GM10248 (cell line): ENCODE results near the gene PLEKHA5.

ENCODE experiments used
- CTCF ChIA-PET: fragments of 300-600 bp; sonication (Branson Sonifier 250); formaldehyde crosslinking; extraction: SDS; loops from one replicate; lab custom pipeline; 2021; ENCODE audit warnings: antibody characterized with exemption; lab: Yijun Ruan, JAX
- POLR2A ChIA-PET: fragments of 350-650 bp; sonication (Branson Sonifier 250); formaldehyde crosslinking; extraction: SDS; loops from one replicate; lab custom pipeline; 2020; ENCODE audit warnings: antibody characterized with exemption; lab: Yijun Ruan, JAX
- DNase-seq: peaks from one replicate; pipeline ENCODE4 v3.0.0; 2012; ENCODE audit errors: extremely low spot score
- TF ChIP-seq, protein P1 (sequence below): IDR thresholded peaks from 2 replicates; pipeline ENCODE4 v1.5.1; 2012; ENCODE audit warnings: mild to moderate bottlenecking, low read depth; ENCODE audit errors: extremely low read depth, missing control alignments, control extremely low read depth

Gene PLEKHA5

DNA sequence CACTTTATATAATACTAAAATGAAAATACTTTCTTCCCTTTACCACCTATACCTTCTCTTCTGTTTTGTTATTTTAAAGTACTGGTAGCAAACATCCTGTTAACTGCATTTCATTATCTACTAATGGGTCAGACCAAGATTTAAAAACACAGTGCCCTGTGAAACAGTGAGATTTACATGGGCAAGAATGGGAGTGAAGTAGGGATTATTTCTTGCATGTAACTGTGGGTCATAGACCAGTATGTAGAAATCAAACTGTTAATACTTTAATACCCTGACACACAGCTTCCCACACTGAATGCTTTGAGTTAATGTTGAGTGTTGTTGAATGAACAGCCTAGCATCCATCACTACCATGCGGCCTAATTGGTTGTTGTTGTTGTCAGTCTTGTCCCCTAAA is 61.6 kb downstream of the PLEKHA5 start:
- ChIA-PET POLR2A (no interaction called here), CTCF (interaction anchor here (0.9 to 2.3 kb wide), 3 partner anchors 9 to 1051 kb away, joined by 4 to 5 read pairs (median 5); no protein-coding TSS in a partner anchor)
- TF ChIP-seq, protein P1, sequence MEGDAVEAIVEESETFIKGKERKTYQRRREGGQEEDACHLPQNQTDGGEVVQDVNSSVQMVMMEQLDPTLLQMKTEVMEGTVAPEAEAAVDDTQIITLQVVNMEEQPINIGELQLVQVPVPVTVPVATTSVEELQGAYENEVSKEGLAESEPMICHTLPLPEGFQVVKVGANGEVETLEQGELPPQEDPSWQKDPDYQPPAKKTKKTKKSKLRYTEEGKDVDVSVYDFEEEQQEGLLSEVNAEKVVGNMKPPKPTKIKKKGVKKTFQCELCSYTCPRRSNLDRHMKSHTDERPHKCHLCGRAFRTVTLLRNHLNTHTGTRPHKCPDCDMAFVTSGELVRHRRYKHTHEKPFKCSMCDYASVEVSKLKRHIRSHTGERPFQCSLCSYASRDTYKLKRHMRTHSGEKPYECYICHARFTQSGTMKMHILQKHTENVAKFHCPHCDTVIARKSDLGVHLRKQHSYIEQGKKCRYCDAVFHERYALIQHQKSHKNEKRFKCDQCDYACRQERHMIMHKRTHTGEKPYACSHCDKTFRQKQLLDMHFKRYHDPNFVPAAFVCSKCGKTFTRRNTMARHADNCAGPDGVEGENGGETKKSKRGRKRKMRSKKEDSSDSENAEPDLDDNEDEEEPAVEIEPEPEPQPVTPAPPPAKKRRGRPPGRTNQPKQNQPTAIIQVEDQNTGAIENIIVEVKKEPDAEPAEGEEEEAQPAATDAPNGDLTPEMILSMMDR = no peak
- DNase-seq = no peak

DNA sequence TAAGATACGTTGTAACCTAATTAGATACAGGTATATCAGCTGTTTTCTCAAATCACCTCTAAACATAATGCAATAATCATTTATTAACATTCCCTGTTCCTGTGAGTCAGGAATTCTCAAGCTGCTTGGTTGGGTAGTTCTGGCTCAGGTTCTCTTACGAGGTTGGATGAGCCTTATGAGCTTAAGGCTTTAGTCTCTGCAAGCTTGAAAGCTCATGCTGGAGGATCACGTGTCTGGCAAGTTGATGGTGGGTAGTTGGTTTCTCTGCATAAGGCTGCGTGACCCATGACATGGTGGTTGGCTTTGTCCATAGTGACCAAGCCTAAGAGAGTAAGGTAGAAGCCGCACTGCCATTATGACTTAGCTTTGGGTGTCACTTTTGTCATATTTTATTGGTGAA is 62.0 kb downstream of the PLEKHA5 start:
- POLR2A ChIA-PET = no interaction called here
- TF ChIP-seq, protein P1 = no peak
- no peak for DNase-seq
- CTCF ChIA-PET = interaction anchor here (0.9 to 2.3 kb wide), 2 partner anchors 8 to 1051 kb away, joined by 4 to 5 read pairs; no protein-coding TSS in a partner anchor

DNA sequence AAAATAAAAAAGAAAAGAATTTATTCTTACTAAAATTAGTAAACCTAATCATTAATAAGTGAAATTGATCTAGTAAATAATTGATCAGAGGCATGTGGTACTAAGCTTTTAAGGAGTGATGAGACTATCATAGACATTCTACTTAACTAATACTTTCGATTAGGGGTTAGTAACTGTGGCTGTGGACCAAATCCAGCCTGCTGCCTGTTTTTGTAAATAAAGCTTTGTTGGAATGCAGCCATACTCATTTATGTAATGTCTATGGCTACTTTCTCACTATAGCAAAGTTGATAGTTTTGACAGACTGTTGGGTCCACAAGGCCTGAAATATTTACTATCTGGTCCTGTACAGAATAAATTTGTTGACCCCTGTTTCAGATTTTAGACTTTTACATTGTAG is 63.2 kb downstream of the PLEKHA5 start:
- no peak for DNase-seq
- ChIA-PET POLR2A (no interaction called here), CTCF (no interaction called here)
- TF ChIP-seq, protein P1 = no peak

DNA sequence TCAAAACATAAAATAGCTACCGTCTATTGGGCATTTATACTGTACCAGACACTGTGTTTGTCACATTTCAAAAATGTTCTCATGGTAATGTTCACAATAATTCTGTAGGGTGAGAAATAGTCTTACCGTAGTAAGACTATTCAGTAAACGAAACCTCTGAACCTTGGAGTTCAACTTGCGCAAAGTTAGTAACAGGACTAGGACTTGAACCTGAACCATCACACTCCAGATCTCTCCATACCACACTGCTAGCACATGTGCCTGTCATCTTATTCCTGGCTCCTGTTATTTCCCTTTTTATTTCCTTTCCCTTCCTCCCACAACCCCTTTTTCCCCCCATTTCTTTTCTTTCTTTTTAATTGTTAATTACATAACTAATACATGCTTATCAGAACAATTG is 65.4 kb downstream of the PLEKHA5 start:
- TF ChIP-seq, protein P1 = no peak
- ChIA-PET POLR2A (no interaction called here), CTCF (no interaction called here)
- DNase-seq = no peak

DNA sequence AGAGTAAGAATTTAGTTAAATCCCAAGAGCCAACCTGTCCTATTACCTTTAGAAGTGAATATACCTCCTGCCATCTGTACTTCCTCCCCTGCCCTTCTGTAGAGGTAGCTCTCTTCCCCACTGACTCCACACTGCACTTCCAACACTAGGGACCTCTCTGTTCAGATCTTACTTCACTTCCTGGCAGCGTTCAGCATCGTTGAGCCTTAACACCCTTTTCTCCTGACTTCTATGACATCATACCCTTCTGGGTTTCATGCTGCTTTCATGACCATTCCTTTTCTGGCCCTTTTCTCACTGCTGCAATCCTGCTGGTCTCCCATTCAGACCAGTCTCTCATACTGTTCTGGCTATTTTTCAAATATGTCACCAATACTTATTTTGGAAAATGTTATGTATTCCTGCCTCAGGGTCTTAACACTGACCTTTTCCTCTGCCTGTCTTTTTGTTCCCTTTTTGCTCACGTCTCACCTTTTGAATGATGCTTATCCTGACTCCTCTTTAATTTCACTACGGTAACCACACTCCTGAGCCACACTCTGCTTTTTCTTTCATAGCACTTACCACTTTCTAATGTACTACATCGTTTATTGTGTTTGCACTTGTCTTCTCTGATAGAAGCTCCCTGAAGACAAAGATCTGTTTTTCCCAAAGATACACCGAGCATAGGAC is 67.6 kb downstream of the PLEKHA5 start:
- CTCF ChIA-PET = no interaction called here
- POLR2A ChIA-PET = no interaction called here
- DNase-seq = no peak
- TF ChIP-seq, protein P1 = no peak

DNA sequence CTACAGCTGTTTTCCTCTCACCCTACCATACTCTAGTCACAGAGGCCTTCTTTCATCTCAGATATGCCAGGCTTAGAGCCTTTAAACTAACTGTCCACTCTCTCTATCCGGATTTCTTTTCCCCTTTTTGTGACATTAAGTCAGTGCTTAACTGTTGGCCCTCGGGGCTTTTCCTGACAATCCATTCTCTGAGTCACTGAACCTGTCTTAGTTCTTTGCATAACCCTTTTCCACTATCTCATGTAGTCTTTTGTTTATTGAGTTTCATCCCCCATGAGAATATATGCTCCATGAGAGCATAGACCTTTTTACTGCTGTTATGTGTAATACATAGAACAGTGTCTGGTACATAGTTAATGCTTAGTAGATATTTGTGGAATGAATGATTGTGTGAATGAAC is 68.7 kb downstream of the PLEKHA5 start:
- POLR2A ChIA-PET = no interaction called here
- TF ChIP-seq, protein P1 = no peak
- CTCF ChIA-PET = no interaction called here
- no peak for DNase-seq

DNA sequence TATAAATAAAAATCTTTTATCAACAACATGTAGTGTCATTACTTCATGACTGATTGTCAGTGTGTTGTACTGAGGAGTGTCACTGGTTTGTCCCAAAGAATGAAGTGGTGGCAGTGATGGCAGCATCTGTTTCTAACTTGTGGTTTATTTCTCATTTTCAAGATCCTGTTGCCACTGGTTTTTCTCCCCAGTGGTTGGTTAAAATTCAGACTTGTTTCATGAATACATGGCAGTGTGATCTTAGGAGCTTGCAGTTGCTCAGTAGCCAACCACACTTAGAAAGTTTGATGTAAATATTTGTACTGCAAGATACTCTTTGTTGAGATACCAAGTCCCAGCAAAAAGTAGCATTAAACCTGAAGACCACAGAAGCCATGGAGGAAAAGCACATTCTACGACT is 69.8 kb downstream of the PLEKHA5 start:
- DNase-seq = no peak
- POLR2A ChIA-PET = no interaction called here
- TF ChIP-seq, protein P1 = no peak
- CTCF ChIA-PET = interaction anchor here (0.6 to 1.1 kb wide), 3 partner anchors 10 to 102 kb away, joined by 3 to 4 read pairs (median 3); no protein-coding TSS in a partner anchor
